ENCODE data around the gene LAMA3. TPM values are rescaled to one million over a fixed set of nuclear protein-coding genes. Genes with fewer than 3 reads are reported as not detected.

The LAMA3 gene
- total and polyA plus RNA-seq, 2 donors (not counting 3 experiments of a cell fraction or from before 2014, with no cell fraction given): 2.6 to 12.3 TPM

- Histone ChIP-seq H3K4me3 (replicated peaks in 1 of 3; ENCODE audit: insufficient read depth in 1 of 3, low read depth in 1 of 3, low read length in 3 of 3) (no peak overlapping the region), H3K27me3 (ENCODE audit: control insufficient read depth in 2 of 2, insufficient read depth in 2 of 2, low read length in 2 of 2) (no peaks in the 10 kb centered on the region), H3K9me1 (replicated peaks; ENCODE audit: control insufficient read depth, extremely low read depth, insufficient read depth, low read length) (no peaks in the 10 kb centered on the region), H3K9me3 (replicated peaks; ENCODE audit: control insufficient read depth, insufficient read depth, low read length) (no peaks in the 10 kb centered on the region), H3K9ac (replicated peaks; ENCODE audit: extremely low read depth, insufficient read depth, low read length) (peak overlapping the region; percentile 59), H4K20me1 (replicated peaks; ENCODE audit: control insufficient read depth, extremely low read depth, insufficient read depth, low read length) (no peaks in the 10 kb centered on the region), H2AFZ (ENCODE audit: low read depth, low read length) (no peak overlapping the region), H3K4me1 (ENCODE audit: control insufficient read depth, extremely low read depth, insufficient read depth, low read length) (peaks cover 32% of the 10 kb centered on the region), H3K79me2 (ENCODE audit: control insufficient read depth, insufficient read depth, low read length) (no peaks in the 10 kb centered on the region), H3K4me2 (ENCODE audit: insufficient read depth, low read length) (peak overlapping the region; percentile 13), H3K36me3 (ENCODE audit: control insufficient read depth in 2 of 2, extremely low read depth in 1 of 2, insufficient read depth in 2 of 2, low read length in 2 of 2) (no peaks in the 10 kb centered on the region), H3K27ac (ENCODE audit: insufficient read depth, low read depth, low read length) (peak overlapping the region; percentile 90)
- no peak for TF ChIP-seq POLR2AphosphoS5 (IDR thresholded peaks at IDR 0.05; ENCODE audit: insufficient read depth, low read depth, low read length)
- TF ChIP-seq JUN (IDR thresholded peaks at IDR 0.05; ENCODE audit: borderline replicate concordance, insufficient read depth, insufficient read length, low read depth): peak; percentile 83
- no TSS peak for BruUV-seq (replicated peaks)
- peak; percentile 82 for DNase-seq (ENCODE audit: low read depth, low spot score)
- FAIRE-seq: peak; percentile 87
- ChIA-PET POLR2A (no interaction called here), CTCF (interaction anchor here (0.7 to 1.5 kb wide), 3 partner anchors 8 to 65 kb away, joined by 3 to 4 read pairs (median 3); no protein-coding TSS in a partner anchor)
- dilution Hi-C loops (cut with MboI; ENCODE audit: extremely low pct_ligation_motif_present, low sequenced_read_pairs) (no loop called here), intact Hi-C loops (cut with micrococcal nuclease) (loop anchor here (1.0 kb wide), 3 partner anchors 15 to 59 kb away; no protein-coding TSS in a partner anchor)
Measured at GRCh38 chr18:23853448-23854195, 164.4 kb downstream of the LAMA3 start.

GRCh38 chr18:23855721-23856120 lies 166.5 kb downstream of the LAMA3 start:
- H3K27me3 ChIP-seq (ENCODE audit: control insufficient read depth in 2 of 2, insufficient read depth in 2 of 2, low read length in 2 of 2): no peaks in the 10 kb centered on the region
- H2AFZ ChIP-seq (ENCODE audit: low read depth, low read length): no peak overlapping the region
- ChIA-PET CTCF (no interaction called here), POLR2A (no interaction called here)
- H3K79me2 ChIP-seq (ENCODE audit: control insufficient read depth, insufficient read depth, low read length): no peaks in the 10 kb centered on the region
- no TSS peak for BruUV-seq (replicated peaks)
- no peak overlapping the region for H3K9ac ChIP-seq (replicated peaks; ENCODE audit: extremely low read depth, insufficient read depth, low read length)
- H4K20me1 ChIP-seq (replicated peaks; ENCODE audit: control insufficient read depth, extremely low read depth, insufficient read depth, low read length): no peaks in the 10 kb centered on the region
- intact Hi-C loops (cut with micrococcal nuclease): no loop called here
- dilution Hi-C loops (cut with MboI; ENCODE audit: extremely low pct_ligation_motif_present, low sequenced_read_pairs): no loop called here
- no peak overlapping the region for H3K27ac ChIP-seq (ENCODE audit: insufficient read depth, low read depth, low read length)
- no peak for FAIRE-seq
- peaks cover 32% of the 10 kb centered on the region for H3K4me1 ChIP-seq (ENCODE audit: control insufficient read depth, extremely low read depth, insufficient read depth, low read length)
- no peak overlapping the region for H3K4me3 ChIP-seq (replicated peaks in 1 of 3; ENCODE audit: insufficient read depth in 1 of 3, low read depth in 1 of 3, low read length in 3 of 3)
- H3K9me3 ChIP-seq (replicated peaks; ENCODE audit: control insufficient read depth, insufficient read depth, low read length): no peaks in the 10 kb centered on the region
- no peak overlapping the region for H3K4me2 ChIP-seq (ENCODE audit: insufficient read depth, low read length)
- no peaks in the 10 kb centered on the region for H3K36me3 ChIP-seq (ENCODE audit: control insufficient read depth in 2 of 2, extremely low read depth in 1 of 2, insufficient read depth in 2 of 2, low read length in 2 of 2)
- no peak for DNase-seq (ENCODE audit: low read depth, low spot score)
- no peak for TF ChIP-seq POLR2A (IDR thresholded peaks at IDR 0.05; ENCODE audit: low read depth, low read length)
- TF ChIP-seq MYC (IDR thresholded peaks at IDR 0.05; ENCODE audit: low read depth, low read length): no peak
- no peak for TF ChIP-seq EZH2 (IDR thresholded peaks at IDR 0.05; ENCODE audit: borderline replicate concordance, low read depth, low read length, severe bottlenecking)
- TF ChIP-seq JUN (IDR thresholded peaks at IDR 0.05; ENCODE audit: borderline replicate concordance, insufficient read depth, insufficient read length, low read depth): no peak
- TF ChIP-seq GATA2 (IDR thresholded peaks at IDR 0.05; ENCODE audit: insufficient read depth, insufficient read length, low read depth, low read length): no peak
- TF ChIP-seq CTCF (IDR thresholded peaks at IDR 0.05; ENCODE audit: extremely low read depth in 1 of 2, insufficient read depth in 1 of 2, low read depth in 1 of 2, low read length in 2 of 2): no peak
- TF ChIP-seq, protein P1, sequence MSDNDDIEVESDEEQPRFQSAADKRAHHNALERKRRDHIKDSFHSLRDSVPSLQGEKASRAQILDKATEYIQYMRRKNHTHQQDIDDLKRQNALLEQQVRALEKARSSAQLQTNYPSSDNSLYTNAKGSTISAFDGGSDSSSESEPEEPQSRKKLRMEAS (IDR thresholded peaks at IDR 0.05; ENCODE audit: insufficient read depth, insufficient read length): no peak
- no peak for TF ChIP-seq FOS (IDR thresholded peaks at IDR 0.05; ENCODE audit: borderline replicate concordance, insufficient read depth, low read length)
- no peak for TF ChIP-seq POLR2AphosphoS5 (IDR thresholded peaks at IDR 0.05; ENCODE audit: insufficient read depth, low read depth, low read length)
- H3K9me1 ChIP-seq (replicated peaks; ENCODE audit: control insufficient read depth, extremely low read depth, insufficient read depth, low read length): no peaks in the 10 kb centered on the region

Measured in endothelial cell of umbilical vein (primary cell).